ENCODE data around the gene ERP27. TPM values are rescaled to one million over a fixed set of nuclear protein-coding genes. Genes with fewer than 3 reads are reported as not detected.
A peak's percentile ranks its signal among the peaks of the same experiment; 100 is the strongest.

Gene ERP27
- total RNA-seq, 1 donor from 2014 or later: not detected

DNA sequence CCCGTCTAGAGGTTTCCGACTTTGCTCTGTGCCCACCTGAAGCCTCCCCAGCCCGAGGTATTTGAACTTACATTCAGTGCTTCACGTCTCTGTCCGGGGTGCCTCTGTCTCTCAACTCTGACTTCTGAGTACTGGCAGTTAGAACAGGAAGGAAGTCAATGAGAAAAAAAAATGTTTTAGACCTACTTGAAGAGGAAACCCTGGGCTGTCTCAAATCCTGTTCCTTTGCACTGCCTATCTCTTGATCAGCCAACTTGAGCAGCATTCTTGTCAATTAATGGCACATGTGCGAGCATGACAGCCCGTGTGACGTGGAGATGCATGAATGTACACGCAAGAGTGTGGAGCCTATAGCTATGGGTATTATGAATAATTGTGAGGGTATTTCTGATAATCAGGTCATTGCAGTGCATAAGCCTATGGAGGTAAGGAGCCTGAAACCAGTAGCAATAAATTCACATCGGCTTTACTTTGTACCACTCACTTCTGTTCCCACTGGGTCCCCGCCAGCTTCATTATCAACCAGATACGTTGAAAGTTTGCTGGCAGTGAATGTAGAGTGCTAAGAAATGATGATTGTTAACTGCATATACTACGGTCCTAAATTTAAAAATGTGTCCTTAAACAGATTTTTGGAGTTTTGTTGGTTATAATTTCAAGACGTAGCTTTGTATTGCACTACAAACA, 23.3 kb upstream of the ERP27 start, which contains the start of gene ARHGDIB:
TSS of gene ARHGDIB (minus strand) at position 136 of the 687 bp plus-strand sequence. CDS start 10,889 bp downstream, outside the sequence.
- H3K36me3 Mint-ChIP-seq: no peaks in the 10 kb centered on the region
- H3K27ac Mint-ChIP-seq: no peak within 1 kb of the TSS
- DNase-seq (ENCODE audit: low spot score): no peak
- no peak within 1 kb of the TSS for H3K9ac ChIP-seq
- no peak within 1 kb of the TSS for H3K27ac ChIP-seq
- no peaks in the 10 kb centered on the region for H3F3A ChIP-seq (ENCODE audit: low read depth)
- H3K27me3 Mint-ChIP-seq (ENCODE audit: insufficient read depth, low read depth): peaks cover 3% of the 10 kb centered on the region
- H3K4me2 ChIP-seq: no peak within 1 kb of the TSS
- H3K9me3 ChIP-seq (ENCODE audit: low read depth): no peaks in the 10 kb centered on the region
- no peak within 1 kb of the TSS for H3K4me3 Mint-ChIP-seq
- no peaks in the 10 kb centered on the region for H3K4me1 Mint-ChIP-seq
- H4K20me1 ChIP-seq (ENCODE audit: low read depth): no peaks in the 10 kb centered on the region
- TF ChIP-seq EZH2phosphoT487 (IDR thresholded peaks at IDR 0.05) (no peak), EZH2 (IDR thresholded peaks at IDR 0.05) (no peak)
- TF ChIP-seq, protein P1, sequence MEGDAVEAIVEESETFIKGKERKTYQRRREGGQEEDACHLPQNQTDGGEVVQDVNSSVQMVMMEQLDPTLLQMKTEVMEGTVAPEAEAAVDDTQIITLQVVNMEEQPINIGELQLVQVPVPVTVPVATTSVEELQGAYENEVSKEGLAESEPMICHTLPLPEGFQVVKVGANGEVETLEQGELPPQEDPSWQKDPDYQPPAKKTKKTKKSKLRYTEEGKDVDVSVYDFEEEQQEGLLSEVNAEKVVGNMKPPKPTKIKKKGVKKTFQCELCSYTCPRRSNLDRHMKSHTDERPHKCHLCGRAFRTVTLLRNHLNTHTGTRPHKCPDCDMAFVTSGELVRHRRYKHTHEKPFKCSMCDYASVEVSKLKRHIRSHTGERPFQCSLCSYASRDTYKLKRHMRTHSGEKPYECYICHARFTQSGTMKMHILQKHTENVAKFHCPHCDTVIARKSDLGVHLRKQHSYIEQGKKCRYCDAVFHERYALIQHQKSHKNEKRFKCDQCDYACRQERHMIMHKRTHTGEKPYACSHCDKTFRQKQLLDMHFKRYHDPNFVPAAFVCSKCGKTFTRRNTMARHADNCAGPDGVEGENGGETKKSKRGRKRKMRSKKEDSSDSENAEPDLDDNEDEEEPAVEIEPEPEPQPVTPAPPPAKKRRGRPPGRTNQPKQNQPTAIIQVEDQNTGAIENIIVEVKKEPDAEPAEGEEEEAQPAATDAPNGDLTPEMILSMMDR (IDR thresholded peaks at IDR 0.05): no peak
- H3K4me1 ChIP-seq: no peaks in the 10 kb centered on the region
- H3K27me3 ChIP-seq: no peaks in the 10 kb centered on the region
- no peak within 1 kb of the TSS for H3K4me3 ChIP-seq
- H3K36me3 ChIP-seq: no peaks in the 10 kb centered on the region
- H2AFZ ChIP-seq (replicated peaks): peak within 1 kb of the TSS; percentile 32
- H3K9me3 Mint-ChIP-seq: no peaks in the 10 kb centered on the region
- H3K79me2 ChIP-seq (ENCODE audit: low read depth): no peaks in the 10 kb centered on the region

DNA sequence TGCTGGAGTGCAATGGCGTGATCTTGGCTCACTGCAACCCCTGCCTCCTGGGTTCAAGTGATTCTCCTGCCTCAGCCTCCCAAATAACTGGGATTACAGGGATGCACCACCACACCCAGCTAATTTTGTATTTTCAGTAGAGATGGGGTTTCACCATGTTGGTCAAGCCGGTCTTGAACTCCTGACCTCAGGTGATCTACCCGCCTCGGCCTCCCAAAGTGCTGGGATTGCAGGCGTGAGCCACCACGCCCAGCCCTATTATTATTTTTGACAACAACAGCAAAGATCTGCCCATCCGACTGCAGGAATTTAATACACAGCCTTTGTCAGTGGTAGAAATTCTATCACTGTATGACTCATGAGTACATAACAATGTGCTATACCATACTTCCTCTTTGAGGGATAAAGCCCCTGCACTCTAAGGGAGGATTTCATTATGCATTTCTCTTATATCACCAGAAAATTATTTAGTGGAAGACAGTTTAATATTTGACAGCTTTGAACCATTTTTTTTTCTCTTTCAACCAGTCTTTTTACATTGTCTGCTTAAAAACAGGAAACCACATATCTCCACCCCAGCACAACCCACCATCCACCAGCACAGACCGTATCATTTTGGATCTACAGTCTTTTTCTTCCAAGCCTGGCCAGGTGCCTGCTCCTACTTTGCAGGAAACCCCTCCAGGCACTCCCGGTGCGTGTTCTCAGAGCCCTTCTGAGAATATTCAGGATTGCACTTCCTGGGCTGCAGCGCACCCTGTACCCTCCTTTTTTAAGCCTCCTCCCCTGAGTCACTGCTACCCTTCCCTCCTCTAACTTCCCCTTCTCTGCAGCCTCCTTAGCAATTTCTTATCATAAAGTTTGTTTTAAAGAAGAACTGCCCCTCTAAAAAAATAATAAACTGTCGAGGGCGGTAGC, 22.5 kb upstream of the ERP27 start:
- H3K9me3 Mint-ChIP-seq: no peaks in the 10 kb centered on the region
- no peak overlapping the region for H3K4me3 Mint-ChIP-seq
- TF ChIP-seq EZH2phosphoT487 (IDR thresholded peaks at IDR 0.05) (no peak), EZH2 (IDR thresholded peaks at IDR 0.05) (no peak)
- TF ChIP-seq, protein P1 (IDR thresholded peaks at IDR 0.05): no peak
- Histone ChIP-seq H3K4me3 (no peak overlapping the region), H3K9ac (no peak overlapping the region), H3K79me2 (ENCODE audit: low read depth) (no peaks in the 10 kb centered on the region), H4K20me1 (ENCODE audit: low read depth) (no peaks in the 10 kb centered on the region), H2AFZ (replicated peaks) (peak overlapping the region; percentile 32), H3K9me3 (ENCODE audit: low read depth) (no peaks in the 10 kb centered on the region), H3K36me3 (no peaks in the 10 kb centered on the region), H3K27ac (no peak overlapping the region), H3F3A (ENCODE audit: low read depth) (no peaks in the 10 kb centered on the region), H3K4me2 (no peak overlapping the region), H3K27me3 (no peaks in the 10 kb centered on the region), H3K4me1 (no peaks in the 10 kb centered on the region)
- H3K27me3 Mint-ChIP-seq (ENCODE audit: insufficient read depth, low read depth): peaks cover 3% of the 10 kb centered on the region
- no peaks in the 10 kb centered on the region for H3K36me3 Mint-ChIP-seq
- no peak for DNase-seq (ENCODE audit: low spot score)
- H3K27ac Mint-ChIP-seq: no peak overlapping the region
- no peaks in the 10 kb centered on the region for H3K4me1 Mint-ChIP-seq

DNA sequence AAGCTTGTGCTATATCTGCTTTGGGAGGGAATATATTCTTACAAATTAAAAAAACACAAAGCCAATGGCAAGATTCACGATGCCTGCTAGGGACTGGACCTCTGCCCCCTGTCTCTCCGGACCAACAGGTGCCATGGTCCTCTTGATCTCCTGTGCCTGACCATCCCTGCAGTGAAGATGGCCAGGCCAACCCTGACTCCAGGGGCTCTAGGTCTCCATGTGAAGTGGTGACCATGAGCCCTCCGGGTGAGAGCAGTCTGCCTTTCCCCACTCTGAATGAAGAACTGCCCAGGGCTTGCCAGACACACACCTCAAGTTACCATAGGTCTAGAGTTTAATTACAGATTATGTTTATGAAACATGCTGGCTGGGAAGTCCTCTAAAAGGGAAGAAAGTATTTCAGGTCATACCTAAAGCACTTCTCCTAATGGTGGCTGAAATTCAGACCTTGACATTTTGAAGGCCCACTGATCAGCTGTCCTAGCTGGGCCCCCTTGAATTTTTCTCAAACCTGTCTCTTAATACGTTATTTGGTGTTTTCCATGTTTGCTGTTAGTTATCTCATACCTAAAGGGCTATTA, 21.7 kb upstream of the ERP27 start:
- Histone ChIP-seq H2AFZ (replicated peaks) (no peak overlapping the region), H3K9ac (no peak overlapping the region)
- no peak overlapping the region for H3K27ac Mint-ChIP-seq

More for the DNA sequence above, 21.7 kb upstream of the ERP27 start:
- H3K27me3 ChIP-seq: no peaks in the 10 kb centered on the region
- no peak overlapping the region for H3K4me3 Mint-ChIP-seq
- H3K9me3 Mint-ChIP-seq: no peaks in the 10 kb centered on the region
- H3K36me3 ChIP-seq: no peaks in the 10 kb centered on the region
- H3K27ac ChIP-seq: no peak overlapping the region
- H3K9me3 ChIP-seq (ENCODE audit: low read depth): no peaks in the 10 kb centered on the region
- H4K20me1 ChIP-seq (ENCODE audit: low read depth): no peaks in the 10 kb centered on the region
- DNase-seq (ENCODE audit: low spot score): no peak
- H3K4me1 ChIP-seq: no peaks in the 10 kb centered on the region
- peaks cover 3% of the 10 kb centered on the region for H3K27me3 Mint-ChIP-seq (ENCODE audit: insufficient read depth, low read depth)
- TF ChIP-seq, protein P1 (IDR thresholded peaks at IDR 0.05): no peak
- TF ChIP-seq EZH2phosphoT487 (IDR thresholded peaks at IDR 0.05) (no peak), EZH2 (IDR thresholded peaks at IDR 0.05) (no peak)
- H3K36me3 Mint-ChIP-seq: no peaks in the 10 kb centered on the region
- no peaks in the 10 kb centered on the region for H3F3A ChIP-seq (ENCODE audit: low read depth)
- no peak overlapping the region for H3K4me3 ChIP-seq
- no peak overlapping the region for H3K4me2 ChIP-seq
- no peaks in the 10 kb centered on the region for H3K79me2 ChIP-seq (ENCODE audit: low read depth)
- no peaks in the 10 kb centered on the region for H3K4me1 Mint-ChIP-seq

Measured in neural progenitor cell (in vitro differentiated cells).